SIG-M5 treated with dmso at 0.1 percent for 504 hours (cell line): Measurements from ENCODE around the gene GIPC2.
"Not testable (repeated sequence)": the region's sequence is repeated elsewhere in the genome, so short reads cannot be mapped to it uniquely, and the experiment has no call there.

Source experiments
- DNase-seq: peaks from one replicate; lab custom pipeline; 2025; ENCODE audit not compliant: unreplicated experiment; lab: John Stamatoyannopoulos, UW

The GIPC2 gene

GRCh38 chr1:78094639-78095038 is 48.9 kb downstream of the GIPC2 start:
- no peak for DNase-seq

GRCh38 chr1:78095593-78095992 is 49.8 kb downstream of the GIPC2 start:
- no peak for DNase-seq

- DNase-seq = no peak
Measured at GRCh38 chr1:78096017-78096416, 50.3 kb downstream of the GIPC2 start.

GRCh38 chr1:78096976-78097375 is 51.2 kb downstream of the GIPC2 start:
- DNase-seq = no peak

GRCh38 chr1:78101051-78101450 is 55.3 kb downstream of the GIPC2 start:
- DNase-seq = no peak

GRCh38 chr1:78101514-78101913 is 55.7 kb downstream of the GIPC2 start:
- no peak for DNase-seq

- DNase-seq = no peak
Measured at GRCh38 chr1:78102082-78102481, 56.3 kb downstream of the GIPC2 start.

- no peak for DNase-seq
Measured at GRCh38 chr1:78102916-78103315, 57.1 kb downstream of the GIPC2 start.

- DNase-seq = no peak
Measured at GRCh38 chr1:78104322-78104721, 58.6 kb downstream of the GIPC2 start.

GRCh38 chr1:78109659-78110058 is 63.9 kb downstream of the GIPC2 start:
- DNase-seq = not testable (repeated sequence)

- DNase-seq = no peak
Measured at GRCh38 chr1:78113156-78113916, 67.6 kb downstream of the GIPC2 start.

GRCh38 chr1:78114034-78114956 is 68.5 kb downstream of the GIPC2 start:
- DNase-seq = peak; percentile 40

GRCh38 chr1:78120485-78120884 is 74.7 kb downstream of the GIPC2 start:
- not testable (repeated sequence) for DNase-seq

- no peak for DNase-seq
Measured at GRCh38 chr1:78121710-78122109, 75.9 kb downstream of the GIPC2 start.

- DNase-seq = no peak
Measured at GRCh38 chr1:78122389-78122788, 76.6 kb downstream of the GIPC2 start.

- no peak for DNase-seq
Measured at GRCh38 chr1:78126506-78126905, 80.7 kb downstream of the GIPC2 start.

- DNase-seq = no peak
Measured at GRCh38 chr1:78132174-78132947, 86.6 kb downstream of the GIPC2 start.

GRCh38 chr1:78132948-78133322 is 87.2 kb downstream of the GIPC2 start:
- DNase-seq = no peak

- no peak for DNase-seq
Measured at GRCh38 chr1:78136680-78137079, 90.9 kb downstream of the GIPC2 start.

- DNase-seq = no peak
Measured at GRCh38 chr1:78141531-78142231, 95.9 kb downstream of the GIPC2 start.

GRCh38 chr1:78142736-78143135 is 97.0 kb downstream of the GIPC2 start:
- DNase-seq = no peak
